AG04450 (cell line): ENCODE measurements around the gene FRMD4A. TPM values are rescaled to one million over a fixed set of nuclear protein-coding genes. Genes with fewer than 3 reads are reported as not detected.

Experiments
- CTCF ChIA-PET: fragments of 300-600, 350-600 bp; formaldehyde crosslinking; extraction: SDS; loops from one replicate; lab custom pipeline; 2022; ENCODE audit warnings: antibody characterized with exemption, inconsistent platforms; lab: Charles Lee
- POLR2A ChIA-PET: fragments of 350-600 bp; formaldehyde crosslinking; extraction: SDS; loops from one replicate; lab custom pipeline; 2021; ENCODE audit warnings: antibody characterized with exemption, inconsistent platforms; lab: Yijun Ruan, JAX
- DNase-seq: peaks from one replicate; pipeline ENCODE4 v3.0.0-alpha.2; 2011; ENCODE audit warnings: low read depth, low spot score
- H3K27ac ChIP-seq: one replicate; pipeline ENCODE4 v1.5.1; 2012; ENCODE audit warnings: low read depth, low read length, control low read depth
- H3K27me3 ChIP-seq: one replicate; pipeline ENCODE4 v1.6.0; 2012; ENCODE audit warnings: low read length; ENCODE audit not compliant: control insufficient read depth, insufficient read depth
- H3K4me3 ChIP-seq: 2 replicates; pipeline ENCODE4 v1.5.1; 2011; ENCODE audit warnings: mild to moderate bottlenecking, low read depth, low read length, control low read depth
- H3K9me3 ChIP-seq: 2 replicates; pipeline ENCODE4 v1.5.1; 2012; ENCODE audit warnings: low read length; ENCODE audit not compliant: control insufficient read depth, insufficient read depth
- CTCF ChIP-seq: IDR thresholded peaks from 2 replicates; pipeline ENCODE4 v1.5.1; 2011; ENCODE audit warnings: low read depth, low read length, control low read depth, inconsistent platforms
- polyA plus RNA-seq: library from polyadenylated mRNA; depleted of rRNA; stranded (reverse); fragments of >200 nt; gene quantifications from 2 replicates; pipeline ENCODE4 v1.2.3, GENCODE V29; 2011

FRMD4A gene
- polyA plus RNA-seq, 1 experiment: 45.7 TPM

GRCh38 chr10:13949844-13950542 is 380.7 kb downstream of the FRMD4A start:
- TF ChIP-seq CTCF: no peak
- ChIA-PET POLR2A (interaction anchor here (0.5 to 1.4 kb wide), 4 partner anchors 11 to 72 kb away, joined by 3 to 8 read pairs (median 6); no protein-coding TSS in a partner anchor), CTCF (no interaction called here)
- H3K9me3 ChIP-seq: peaks cover 4% of the 10 kb centered on the region; the same call in 1 of the 2 replicates
- peak; percentile 33 for DNase-seq
- H3K27ac ChIP-seq: peak overlapping the region; percentile 25
- no peaks in the 10 kb centered on the region for H3K27me3 ChIP-seq
- no peak overlapping the region for H3K4me3 ChIP-seq

GRCh38 chr10:13946209-13946460 is 384.6 kb downstream of the FRMD4A start:
- Histone ChIP-seq H3K4me3 (no peak overlapping the region), H3K27me3 (no peaks in the 10 kb centered on the region), H3K27ac (no peak overlapping the region), H3K9me3 (no peaks in the 10 kb centered on the region)
- CTCF ChIA-PET: no interaction called here
- no peak for TF ChIP-seq CTCF
- no peak for DNase-seq
- POLR2A ChIA-PET: interaction anchor here (0.6 kb wide), 1 partner anchor 47 kb away, joined by 3 read pairs; no protein-coding TSS in a partner anchor

- TF ChIP-seq CTCF: no peak
- CTCF ChIA-PET: no interaction called here
- DNase-seq: no peak
- POLR2A ChIA-PET: no interaction called here
- H3K4me3 ChIP-seq: no peak overlapping the region
- no peaks in the 10 kb centered on the region for H3K27me3 ChIP-seq
- H3K27ac ChIP-seq: no peak overlapping the region
- H3K9me3 ChIP-seq: no peaks in the 10 kb centered on the region
Observed at GRCh38 chr10:13945390-13946208, 385.1 kb downstream of the FRMD4A start.

GRCh38 chr10:13944823-13945222 is 385.9 kb downstream of the FRMD4A start:
- Histone ChIP-seq H3K27me3 (no peaks in the 10 kb centered on the region), H3K9me3 (no peaks in the 10 kb centered on the region), H3K4me3 (no peak overlapping the region), H3K27ac (no peak overlapping the region)
- ChIA-PET CTCF (no interaction called here), POLR2A (no interaction called here)
- no peak for TF ChIP-seq CTCF
- no peak for DNase-seq

GRCh38 chr10:13943735-13944398 is 386.9 kb downstream of the FRMD4A start:
- no peak for DNase-seq
- no peak overlapping the region for H3K27ac ChIP-seq
- no peaks in the 10 kb centered on the region for H3K9me3 ChIP-seq
- ChIA-PET POLR2A (no interaction called here), CTCF (no interaction called here)
- no peak for TF ChIP-seq CTCF
- no peaks in the 10 kb centered on the region for H3K27me3 ChIP-seq
- H3K4me3 ChIP-seq: no peak overlapping the region
